DND-41 (cell line): ENCODE results near the gene LRIT2.

Source experiments
- ATAC-seq: fragments of 200-7000 bp; cut with Tn5 transposase; 3 replicates; pipeline ENCODE4 v1.9.1; 2021; ENCODE audit warnings: low read depth; ENCODE audit not compliant: insufficient read depth
- DNase-seq: peaks from one replicate; pipeline ENCODE4 v3.0.0-alpha.2; 2020
- H2AFZ ChIP-seq: 2 replicates; pipeline ENCODE4 v1.6.0; 2012; ENCODE audit warnings: low read depth, low read length
- H3K27ac ChIP-seq: 2 replicates; pipeline ENCODE4 v1.5.1; 2012; ENCODE audit warnings: low read length, inconsistent platforms
- H3K27me3 ChIP-seq: fragments of 200-600 bp; sonication (generic); 2 replicates; pipeline ENCODE4 v1.6.0; 2012; ENCODE audit warnings: low read length, mild to moderate bottlenecking, inconsistent platforms; ENCODE audit not compliant: insufficient read depth, poor library complexity
- H3K36me3 ChIP-seq: 2 replicates; pipeline ENCODE4 v1.5.1; 2012; ENCODE audit warnings: low read length, inconsistent platforms; ENCODE audit not compliant: insufficient read depth
- H3K4me1 ChIP-seq: 2 replicates; pipeline ENCODE4 v1.5.1; 2012; ENCODE audit warnings: mild to moderate bottlenecking, low read length; ENCODE audit not compliant: insufficient read depth
- H3K4me2 ChIP-seq: 2 replicates; pipeline ENCODE4 v1.6.0; 2012; ENCODE audit warnings: mild to moderate bottlenecking, moderate library complexity, low read length, inconsistent platforms; ENCODE audit not compliant: insufficient read depth
- H3K4me3 ChIP-seq, 2 experiments: fragments of 200-600 bp in 1 of 2; shearing (Covaris generic) in 1 of 2; 2 replicates each; pipeline ENCODE4 v1.5.1; 2012 to 2016; ENCODE audit warnings: inconsistent platforms in 2 of 2, low read length in 2 of 2, mild to moderate bottlenecking in 2 of 2, low read depth in 1 of 2, moderate library complexity in 1 of 2
- H3K79me2 ChIP-seq: 2 replicates; pipeline ENCODE4 v1.6.0; 2012; ENCODE audit warnings: low read length, inconsistent platforms; ENCODE audit not compliant: insufficient read depth
- H3K9ac ChIP-seq: 2 replicates; pipeline ENCODE4 v1.6.0; 2012; ENCODE audit warnings: low read depth, mild to moderate bottlenecking, inconsistent platforms, low read length, moderate library complexity
- H3K9me3 ChIP-seq: 2 replicates; pipeline ENCODE4 v1.5.1; 2012; ENCODE audit warnings: low read length, moderate library complexity, mild to moderate bottlenecking, inconsistent platforms; ENCODE audit not compliant: insufficient read depth, severe bottlenecking
- H4K20me1 ChIP-seq: 2 replicates; pipeline ENCODE4 v1.6.0; 2012; ENCODE audit warnings: low read length; ENCODE audit not compliant: insufficient read depth
- EZH2 ChIP-seq: IDR thresholded peaks from 3 replicates; pipeline ENCODE4 v1.6.1; 2012; ENCODE audit warnings: borderline replicate concordance, low read depth, mild to moderate bottlenecking, moderate library complexity, low read length, inconsistent platforms; ENCODE audit not compliant: severe bottlenecking
- TF ChIP-seq, protein P1 (sequence below): IDR thresholded peaks from 2 replicates; pipeline ENCODE4 v1.5.1; 2012; ENCODE audit warnings: borderline replicate concordance, low read length, moderate library complexity, mild to moderate bottlenecking; ENCODE audit not compliant: poor library complexity, severe bottlenecking; ENCODE audit errors: extremely low read depth

LRIT2 gene

DNA sequence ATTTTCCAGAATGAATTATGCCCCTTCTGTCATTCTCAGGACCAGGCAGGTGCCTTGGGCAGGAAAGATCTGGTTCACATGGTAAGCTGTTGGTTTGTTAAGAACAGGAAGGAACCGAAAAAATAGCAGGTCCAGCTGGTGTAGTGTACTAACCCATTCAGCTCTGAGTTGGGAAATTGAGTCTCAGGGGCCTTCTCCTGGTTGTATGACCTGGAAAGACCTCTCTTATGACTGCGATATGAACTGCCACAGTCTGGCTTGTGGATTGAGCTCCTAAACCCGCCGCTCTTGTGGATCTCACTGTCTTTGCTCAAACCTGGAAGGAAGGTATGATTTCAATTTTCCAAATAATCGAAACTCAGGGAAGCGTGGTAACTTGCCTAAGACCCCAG lies 11.5 kb upstream of the LRIT2 start:
- no peak for DNase-seq
- Histone ChIP-seq H4K20me1 (no peaks in the 10 kb centered on the region), H3K4me1 (no peaks in the 10 kb centered on the region), H3K27me3 (peaks cover 5% of the 10 kb centered on the region), H2AFZ (no peak overlapping the region), H3K4me2 (no peak overlapping the region), H3K9me3 (no peaks in the 10 kb centered on the region), H3K27ac (no peak overlapping the region), H3K9ac (no peak overlapping the region), H3K36me3 (no peaks in the 10 kb centered on the region), H3K79me2 (no peaks in the 10 kb centered on the region), H3K4me3 (no peak overlapping the region)
- TF ChIP-seq EZH2: no peak
- TF ChIP-seq, protein P1, sequence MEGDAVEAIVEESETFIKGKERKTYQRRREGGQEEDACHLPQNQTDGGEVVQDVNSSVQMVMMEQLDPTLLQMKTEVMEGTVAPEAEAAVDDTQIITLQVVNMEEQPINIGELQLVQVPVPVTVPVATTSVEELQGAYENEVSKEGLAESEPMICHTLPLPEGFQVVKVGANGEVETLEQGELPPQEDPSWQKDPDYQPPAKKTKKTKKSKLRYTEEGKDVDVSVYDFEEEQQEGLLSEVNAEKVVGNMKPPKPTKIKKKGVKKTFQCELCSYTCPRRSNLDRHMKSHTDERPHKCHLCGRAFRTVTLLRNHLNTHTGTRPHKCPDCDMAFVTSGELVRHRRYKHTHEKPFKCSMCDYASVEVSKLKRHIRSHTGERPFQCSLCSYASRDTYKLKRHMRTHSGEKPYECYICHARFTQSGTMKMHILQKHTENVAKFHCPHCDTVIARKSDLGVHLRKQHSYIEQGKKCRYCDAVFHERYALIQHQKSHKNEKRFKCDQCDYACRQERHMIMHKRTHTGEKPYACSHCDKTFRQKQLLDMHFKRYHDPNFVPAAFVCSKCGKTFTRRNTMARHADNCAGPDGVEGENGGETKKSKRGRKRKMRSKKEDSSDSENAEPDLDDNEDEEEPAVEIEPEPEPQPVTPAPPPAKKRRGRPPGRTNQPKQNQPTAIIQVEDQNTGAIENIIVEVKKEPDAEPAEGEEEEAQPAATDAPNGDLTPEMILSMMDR: no peak
- no peak for ATAC-seq

DNA sequence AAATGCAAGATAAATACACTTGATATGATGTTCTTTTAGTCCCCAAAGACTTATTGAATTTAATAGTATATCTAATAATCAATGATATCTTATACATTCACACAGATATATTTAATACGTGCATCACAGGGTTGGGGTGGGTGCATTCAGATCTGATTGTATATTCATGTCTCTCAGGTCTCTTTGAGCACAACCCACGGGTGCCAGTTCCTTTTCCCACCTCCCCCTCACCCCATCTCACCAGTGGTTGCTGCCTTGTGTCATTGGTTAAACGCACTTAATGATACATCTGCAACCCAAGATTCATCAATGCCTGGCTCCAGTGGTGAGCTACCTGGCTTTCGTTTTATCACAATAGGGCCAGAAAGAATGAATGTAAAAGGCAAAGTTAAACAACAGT lies 9.8 kb upstream of the LRIT2 start:
- Histone ChIP-seq H3K4me3 (no peak overlapping the region), H4K20me1 (no peaks in the 10 kb centered on the region), H3K79me2 (no peaks in the 10 kb centered on the region), H3K9ac (no peak overlapping the region), H3K9me3 (no peaks in the 10 kb centered on the region), H3K27ac (no peak overlapping the region), H3K4me2 (no peak overlapping the region), H3K4me1 (no peaks in the 10 kb centered on the region), H3K27me3 (no peaks in the 10 kb centered on the region), H3K36me3 (no peaks in the 10 kb centered on the region), H2AFZ (no peak overlapping the region)
- no peak for ATAC-seq
- TF ChIP-seq, protein P1: no peak
- no peak for TF ChIP-seq EZH2
- DNase-seq: no peak

DNA sequence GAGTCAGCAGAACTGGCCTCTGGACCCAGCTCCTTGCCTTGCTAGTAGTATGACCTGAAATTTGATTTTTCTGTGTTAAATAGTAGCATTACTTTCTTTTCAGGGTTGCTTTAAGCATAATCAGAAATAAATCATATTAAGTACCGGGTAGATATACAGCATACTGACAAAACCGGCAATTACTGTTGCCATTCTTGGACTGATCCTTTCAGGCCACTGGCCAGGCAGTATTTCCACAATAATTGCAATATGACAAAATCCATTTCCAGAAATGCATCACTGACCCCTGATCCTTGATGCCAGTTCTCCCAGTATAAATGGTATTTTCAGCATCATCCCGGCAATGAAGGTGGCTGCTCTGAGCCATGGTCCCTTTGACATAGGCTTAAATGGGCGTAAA lies 9.1 kb upstream of the LRIT2 start:
- Histone ChIP-seq H3K4me1 (no peaks in the 10 kb centered on the region), H3K79me2 (no peaks in the 10 kb centered on the region), H3K27ac (no peak overlapping the region), H3K9ac (no peak overlapping the region), H3K36me3 (no peaks in the 10 kb centered on the region), H3K4me3 (no peak overlapping the region), H4K20me1 (no peaks in the 10 kb centered on the region), H3K9me3 (no peaks in the 10 kb centered on the region), H3K27me3 (no peaks in the 10 kb centered on the region), H3K4me2 (no peak overlapping the region), H2AFZ (no peak overlapping the region)
- ATAC-seq: no peak
- TF ChIP-seq, protein P1: no peak
- no peak for TF ChIP-seq EZH2
- no peak for DNase-seq

DNA sequence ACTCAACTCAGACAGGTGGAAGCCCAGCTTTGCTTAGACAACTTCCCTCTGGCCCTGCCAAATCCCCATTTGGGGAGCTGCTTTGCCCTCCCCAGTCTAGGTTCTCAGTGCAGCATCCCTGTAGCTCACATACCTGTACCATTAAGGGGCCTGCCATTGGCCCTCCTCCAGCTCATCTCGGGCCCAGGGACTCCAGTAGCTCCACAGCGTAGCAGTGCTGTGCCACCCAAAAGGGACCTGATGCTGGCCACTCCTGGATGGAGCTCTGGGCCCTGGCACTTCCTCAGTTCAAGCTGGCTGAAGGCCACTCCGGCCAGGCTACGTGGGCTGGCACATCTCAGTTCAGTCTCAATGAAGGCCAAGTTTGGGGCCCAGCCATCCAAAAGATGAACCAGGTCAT lies 8.6 kb upstream of the LRIT2 start:
- TF ChIP-seq EZH2: no peak
- TF ChIP-seq, protein P1: no peak
- DNase-seq: no peak
- Histone ChIP-seq H3K4me3 (no peak overlapping the region), H3K79me2 (no peaks in the 10 kb centered on the region), H3K27me3 (no peaks in the 10 kb centered on the region), H3K9ac (no peak overlapping the region), H2AFZ (no peak overlapping the region), H3K9me3 (no peaks in the 10 kb centered on the region), H3K36me3 (no peaks in the 10 kb centered on the region), H3K4me2 (no peak overlapping the region), H3K27ac (no peak overlapping the region), H4K20me1 (no peaks in the 10 kb centered on the region), H3K4me1 (no peaks in the 10 kb centered on the region)
- no peak for ATAC-seq
